MCF 10A (cell line): Measurements from ENCODE around the gene TAS2R31. TPM values are rescaled to one million over a fixed set of nuclear protein-coding genes. Genes with fewer than 3 reads are reported as not detected.

ENCODE experiments used
- BruUV-seq: library from RNA; stranded (reverse); fragments of 400-500 nt; replicated peaks from 2 replicates; lab custom pipeline; 2021; lab: Mats Ljungman, UMichigan
- CTCF ChIA-PET: fragments of 300-600 bp; sonication (Branson Sonifier 250); formaldehyde crosslinking; extraction: SDS; loops from one replicate; lab custom pipeline; 2021; ENCODE audit warnings: antibody characterized with exemption, inconsistent platforms; lab: Yijun Ruan, JAX
- POLR2A ChIA-PET: fragments of 300-600, 350-650 bp; sonication (Branson Sonifier 250); formaldehyde crosslinking; extraction: SDS; loops from one replicate; lab custom pipeline; 2020; ENCODE audit warnings: antibody characterized with exemption, inconsistent platforms; lab: Yijun Ruan, JAX
- DNase-seq: peaks from one replicate; pipeline ENCODE4 v3.0.0-alpha.2; 2018; ENCODE audit not compliant: unreplicated experiment
- H3K27ac Mint-ChIP-seq: one replicate; pipeline ENCODE4 v1.8.0; 2022; ENCODE audit warnings: mild to moderate bottlenecking, low read depth, mixed read lengths; ENCODE audit not compliant: unreplicated experiment
- H3K27me3 Mint-ChIP-seq: one replicate; pipeline ENCODE4 v1.8.0; 2022; ENCODE audit warnings: mixed read lengths; ENCODE audit not compliant: insufficient read depth, unreplicated experiment
- H3K36me3 Mint-ChIP-seq: one replicate; pipeline ENCODE4 v1.8.0; 2022; ENCODE audit warnings: mild to moderate bottlenecking, moderate library complexity, mixed read lengths; ENCODE audit not compliant: insufficient read depth, unreplicated experiment
- H3K4me1 Mint-ChIP-seq: one replicate; pipeline ENCODE4 v1.8.0; 2022; ENCODE audit warnings: mixed read lengths; ENCODE audit not compliant: insufficient read depth, unreplicated experiment
- H3K4me3 Mint-ChIP-seq: one replicate; pipeline ENCODE4 v1.8.0; 2022; ENCODE audit warnings: mild to moderate bottlenecking, moderate library complexity, mixed read lengths; ENCODE audit not compliant: unreplicated experiment
- H3K9me3 Mint-ChIP-seq: one replicate; pipeline ENCODE4 v1.8.0; 2022; ENCODE audit warnings: mixed read lengths; ENCODE audit not compliant: unreplicated experiment
- CTCF ChIP-seq: fragments of 200-600 bp; IDR thresholded peaks from one replicate; pipeline ENCODE4 v1.8.0; 2022; ENCODE audit warnings: antibody characterized with exemption, mild to moderate bottlenecking; ENCODE audit not compliant: unreplicated experiment
- intact Hi-C: fragments of 100-400 bp; cut with micrococcal nuclease; formaldehyde crosslinking; loops from 2 replicates; pipeline ENCODE4 v1.14.1; 2022
- total RNA-seq: library from RNA; stranded (reverse); gene quantifications from 2 replicates; pipeline ENCODE4 v1.2.3, GENCODE V29; 2022

The TAS2R31 gene
- total RNA-seq, 1 experiment from 2014 or later = 2.0 TPM

- CTCF ChIA-PET = interaction anchor here (0.6 to 0.7 kb wide), 2 partner anchors 386 to 500 kb away, joined by 3 to 4 read pairs; no protein-coding TSS in a partner anchor
- BruUV-seq = no TSS peak
- H3K4me3 Mint-ChIP-seq = no peak within 1 kb of the TSS
- no peaks in the 10 kb centered on the region for H3K27me3 Mint-ChIP-seq
- intact Hi-C loops = no loop called here
- no peak for TF ChIP-seq CTCF
- H3K4me1 Mint-ChIP-seq = no peaks in the 10 kb centered on the region
- POLR2A ChIA-PET = interaction anchor here (1.5 kb wide), 1 partner anchor 10 kb away, joined by 3 read pairs; no protein-coding TSS in a partner anchor
- no peak within 1 kb of the TSS for H3K27ac Mint-ChIP-seq
- peaks cover 7% of the 10 kb centered on the region for H3K9me3 Mint-ChIP-seq
- peaks cover 9% of the 10 kb centered on the region for H3K36me3 Mint-ChIP-seq
- no peak for DNase-seq
These were observed 44.4 kb downstream of the TAS2R31 start, which contains the start of gene TAS2R50 for GRCh38 chr12:10986812-10987211. TAS2R50 (minus strand) TSS chr12:10986912; CDS start chr12:10986860, 52 bp downstream.

- no peaks in the 10 kb centered on the region for H3K9me3 Mint-ChIP-seq
- CTCF ChIA-PET = no interaction called here
- BruUV-seq = no TSS peak
- no peaks in the 10 kb centered on the region for H3K27me3 Mint-ChIP-seq
- H3K4me1 Mint-ChIP-seq = no peaks in the 10 kb centered on the region
- no peak overlapping the region for H3K27ac Mint-ChIP-seq
- intact Hi-C loops = no loop called here
- no peak for DNase-seq
- no peaks in the 10 kb centered on the region for H3K36me3 Mint-ChIP-seq
- no peak overlapping the region for H3K4me3 Mint-ChIP-seq
- POLR2A ChIA-PET = no interaction called here
- TF ChIP-seq CTCF = no peak
These were observed 49.0 kb downstream of the TAS2R31 start for GRCh38 chr12:10982244-10982643.

Other genes starting within 250 kb of the TAS2R31 start
- gene TAS2R7, start 228.8 kb downstream of the TAS2R31 start, total RNA-seq = not detected in 2 replicates
- not detected in 2 replicates for gene TAS2R8, start 224.1 kb downstream of the TAS2R31 start, total RNA-seq
- gene TAS2R9, start 221.2 kb downstream of the TAS2R31 start, total RNA-seq = not detected in 2 replicates
- gene TAS2R10, start 205.0 kb downstream of the TAS2R31 start, total RNA-seq = 0.91 and 2.1 TPM in 2 replicates
- gene PRR4, start 181.9 kb downstream of the TAS2R31 start, total RNA-seq = 4.6 and 7.7 TPM in 2 replicates
- 11.4 and 11.7 TPM in 2 replicates for gene PRH1, start 147.2 kb downstream of the TAS2R31 start, total RNA-seq
- 0.68 and 0.93 TPM in 2 replicates for gene TAS2R13, start 121.8 kb downstream of the TAS2R31 start, total RNA-seq
- gene PRH2, start 102.2 kb downstream of the TAS2R31 start, total RNA-seq = not detected in 2 replicates
- gene TAS2R14, start 92.1 kb downstream of the TAS2R31 start, total RNA-seq = 1.6 and 1.9 TPM in 2 replicates
- gene TAS2R50, start 44.5 kb downstream of the TAS2R31 start, total RNA-seq = 0.86 and 1.1 TPM in 2 replicates
- 1.1 and 1.8 TPM in 2 replicates for gene TAS2R20, start 33.1 kb downstream of the TAS2R31 start, total RNA-seq
- 2.7 and 3.4 TPM in 2 replicates for gene TAS2R19, start 8.8 kb downstream of the TAS2R31 start, total RNA-seq
- 0.69 and 1.1 TPM in 2 replicates for gene TAS2R46, start 30.9 kb upstream of the TAS2R31 start, total RNA-seq
- not detected in 2 replicates for gene TAS2R43, start 60.9 kb upstream of the TAS2R31 start, total RNA-seq
- gene TAS2R30, start 103.2 kb upstream of the TAS2R31 start, total RNA-seq = 1.9 and 2.1 TPM in 2 replicates
- 10.5 and 10.9 TPM in 2 replicates for gene SMIM10L1, start 139.8 kb upstream of the TAS2R31 start, total RNA-seq
- not detected in 2 replicates for gene TAS2R42, start 155.5 kb upstream of the TAS2R31 start, total RNA-seq
- gene PRB3, start 238.3 kb upstream of the TAS2R31 start, total RNA-seq = not detected in 2 replicates